Prostate gland (tissue), 2 donors: ENCODE measurements around the gene RNU6-1. TPM values are rescaled to one million over a fixed set of nuclear protein-coding genes. Genes with fewer than 3 reads are reported as not detected.

ENCODE experiments used
- DNase-seq: peaks from one replicate; pipeline ENCODE4 v3.0.0-alpha.2; 2019; ENCODE audit warnings: low spot score
- H3K27ac ChIP-seq, 2 donors: fragments of 200-600 bp; sonication (generic); 2 replicates each; pipeline ENCODE4 v1.5.1; 2017 to 2019
- H3K27me3 ChIP-seq: fragments of 200-600 bp; sonication (generic); replicated peaks from 2 replicates; pipeline ENCODE4 v1.5.1; 2019; ENCODE audit not compliant: insufficient read depth
- H3K36me3 ChIP-seq, 2 donors: fragments of 200-600 bp; sonication (generic); 1 replicate in 1 of 2; 2 replicates in 1 of 2; pipeline versions ENCODE4 v1.5.1 to v1.8.1; 2017 to 2019
- H3K4me1 ChIP-seq: fragments of 200-600 bp; sonication (generic); replicated peaks from 2 replicates; pipeline ENCODE4 v1.5.1; 2019
- H3K4me3 ChIP-seq, 2 donors: fragments of 200-600 bp; sonication (generic); 2 replicates each; pipeline ENCODE4 v1.5.1; 2017 to 2019
- H3K9me3 ChIP-seq: fragments of 200-600 bp; sonication (generic); 2 replicates; pipeline ENCODE4 v1.5.1; 2017
- POLR2A ChIP-seq: fragments of 450-650 bp; IDR thresholded peaks from one replicate; pipeline ENCODE4 v1.6.1; 2016; ENCODE audit warnings: antibody characterized with exemption, mild to moderate bottlenecking
- POLR2AphosphoS5 ChIP-seq: sonication (generic); formaldehyde crosslinking; IDR thresholded peaks from one replicate; pipeline ENCODE4 v1.6.1; 2017; ENCODE audit warnings: antibody characterized with exemption
- WGBS: methylation state at CpG from one replicate; pipeline ENCODE4 v1.1.5; 2018; 5-methylcytosine and 5-hydroxymethylcytosine counted together
- intact Hi-C: fragments of 100-400 bp; cut with DNase I; formaldehyde crosslinking; loops from one replicate; pipeline ENCODE4 v1.14.2; 2022
- small RNA-seq, 2 donors: library from RNA; depleted of rRNA; stranded (forward); fragments of <200 nt; gene quantifications; one replicate each; pipeline ENCODE3, GENCODE V24; 2016
- total RNA-seq, 2 donors: library from RNA; depleted of rRNA; stranded (reverse); fragments of >200 nt; gene quantifications; one replicate each; pipeline ENCODE4 v1.1.0, GENCODE V29; 2016
- TF ChIP-seq, protein P1 (sequence below), 4 experiments: fragments of 200-600 bp in 2 of 4; fragments of 450-650 bp in 2 of 4; sonication (generic) in 2 of 4; IDR thresholded peaks; 1 replicate in 3 of 4; 2 replicates in 1 of 4; pipeline ENCODE4 v1.5.1; 2016 to 2019; ENCODE audit warnings: antibody characterized with exemption in 4 of 4, mild to moderate bottlenecking in 2 of 4, moderate library complexity in 2 of 4

RNU6-1 gene
- total RNA-seq, 2 donors from 2014 or later, result not detected

DNA sequence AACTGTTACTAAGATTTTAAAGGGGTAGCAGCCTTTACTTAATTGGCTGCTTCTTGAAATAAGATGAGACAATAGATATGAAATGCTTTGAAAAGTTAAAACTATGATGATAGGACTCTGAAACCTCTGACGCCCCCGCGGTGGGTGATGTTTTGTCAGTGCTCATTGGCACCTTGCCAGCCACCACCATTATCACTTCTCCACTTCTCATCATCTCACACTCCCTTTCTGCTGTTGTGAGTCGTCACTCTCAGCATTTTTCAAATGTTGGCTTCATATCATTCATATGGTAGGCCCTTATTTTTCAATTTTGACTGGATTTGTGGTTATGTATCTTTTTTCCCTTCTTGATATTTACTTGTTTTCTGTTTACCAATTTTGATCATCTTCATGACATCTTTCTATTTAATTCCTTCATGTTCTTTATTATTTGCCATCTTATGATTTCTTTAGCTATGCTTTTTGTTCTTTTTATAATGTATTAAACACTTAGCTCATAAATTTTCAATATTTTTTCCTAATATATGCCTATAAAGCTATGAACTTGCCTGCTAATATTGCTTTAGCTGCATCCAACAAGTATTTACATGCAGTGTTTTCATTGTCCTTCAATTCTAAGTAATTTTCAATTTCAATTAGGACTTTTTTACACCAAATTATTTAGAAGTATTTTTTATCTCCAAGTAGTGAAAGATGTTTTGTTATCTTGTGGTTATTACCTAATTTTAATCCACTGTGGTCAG lies 44.8 kb downstream of the RNU6-1 start:
- Histone ChIP-seq H3K36me3 (no peaks in the 10 kb centered on the region), H3K27me3 (no peaks in the 10 kb centered on the region), H3K4me1 (no peaks in the 10 kb centered on the region), H3K4me3 (no peak overlapping the region), H3K27ac (no peak overlapping the region), H3K9me3 (no peaks in the 10 kb centered on the region)
- intact Hi-C loops, result no loop called here
- TF ChIP-seq, protein P1, sequence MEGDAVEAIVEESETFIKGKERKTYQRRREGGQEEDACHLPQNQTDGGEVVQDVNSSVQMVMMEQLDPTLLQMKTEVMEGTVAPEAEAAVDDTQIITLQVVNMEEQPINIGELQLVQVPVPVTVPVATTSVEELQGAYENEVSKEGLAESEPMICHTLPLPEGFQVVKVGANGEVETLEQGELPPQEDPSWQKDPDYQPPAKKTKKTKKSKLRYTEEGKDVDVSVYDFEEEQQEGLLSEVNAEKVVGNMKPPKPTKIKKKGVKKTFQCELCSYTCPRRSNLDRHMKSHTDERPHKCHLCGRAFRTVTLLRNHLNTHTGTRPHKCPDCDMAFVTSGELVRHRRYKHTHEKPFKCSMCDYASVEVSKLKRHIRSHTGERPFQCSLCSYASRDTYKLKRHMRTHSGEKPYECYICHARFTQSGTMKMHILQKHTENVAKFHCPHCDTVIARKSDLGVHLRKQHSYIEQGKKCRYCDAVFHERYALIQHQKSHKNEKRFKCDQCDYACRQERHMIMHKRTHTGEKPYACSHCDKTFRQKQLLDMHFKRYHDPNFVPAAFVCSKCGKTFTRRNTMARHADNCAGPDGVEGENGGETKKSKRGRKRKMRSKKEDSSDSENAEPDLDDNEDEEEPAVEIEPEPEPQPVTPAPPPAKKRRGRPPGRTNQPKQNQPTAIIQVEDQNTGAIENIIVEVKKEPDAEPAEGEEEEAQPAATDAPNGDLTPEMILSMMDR (IDR thresholded peaks at IDR 0.05), result no peak
- TF ChIP-seq POLR2AphosphoS5, result no peak
- TF ChIP-seq POLR2A, result no peak
- WGBS, result 83% methylated on average over 4 of the region's 4 CpGs
- DNase-seq, result no peak

DNA sequence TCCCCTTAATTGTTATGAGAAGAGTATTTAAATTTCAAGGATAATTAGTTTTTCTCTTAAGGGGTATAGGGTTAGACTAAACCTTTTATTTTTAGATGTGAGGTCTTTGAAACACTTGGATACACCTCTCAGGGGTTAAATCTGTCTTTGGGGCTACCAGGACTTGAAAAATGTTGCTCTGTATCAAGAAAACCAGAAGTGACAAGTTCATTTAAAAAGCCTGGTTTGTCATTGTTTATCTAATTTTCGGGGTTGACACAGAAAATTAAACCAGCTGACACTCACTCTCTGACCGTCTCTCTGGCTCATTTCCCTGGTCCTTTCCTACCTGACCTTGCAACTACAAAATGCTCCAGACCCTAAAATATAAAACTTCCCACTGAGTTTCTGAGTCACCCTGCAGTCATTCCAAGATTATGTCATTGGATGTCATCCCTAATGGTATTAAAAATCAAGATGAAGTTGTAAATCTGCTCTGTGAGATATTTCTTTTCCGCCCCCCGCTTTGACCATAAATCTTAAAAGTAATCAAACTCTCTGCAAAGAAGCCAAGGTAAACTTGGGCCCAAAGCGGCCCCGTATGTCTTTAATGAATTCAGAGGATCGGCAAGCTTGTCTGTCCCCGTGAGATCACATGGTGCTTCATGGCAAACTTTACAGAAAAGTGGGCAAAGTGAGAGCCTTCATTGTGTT lies 47.4 kb downstream of the RNU6-1 start:
- no peaks in the 10 kb centered on the region for H3K27me3 ChIP-seq
- no peaks in the 10 kb centered on the region for H3K9me3 ChIP-seq
- 26% methylated on average over 8 of the region's 8 CpGs for WGBS
- no peak overlapping the region for H3K27ac ChIP-seq
- TF ChIP-seq, protein P1 (IDR thresholded peaks at IDR 0.05), result no peak
- TF ChIP-seq POLR2A, result no peak
- peak; percentile 7 for TF ChIP-seq POLR2AphosphoS5
- H3K4me1 ChIP-seq, result no peaks in the 10 kb centered on the region
- no peaks in the 10 kb centered on the region for H3K36me3 ChIP-seq
- H3K4me3 ChIP-seq, result no peak overlapping the region
- intact Hi-C loops, result no loop called here
- no peak for DNase-seq

DNA sequence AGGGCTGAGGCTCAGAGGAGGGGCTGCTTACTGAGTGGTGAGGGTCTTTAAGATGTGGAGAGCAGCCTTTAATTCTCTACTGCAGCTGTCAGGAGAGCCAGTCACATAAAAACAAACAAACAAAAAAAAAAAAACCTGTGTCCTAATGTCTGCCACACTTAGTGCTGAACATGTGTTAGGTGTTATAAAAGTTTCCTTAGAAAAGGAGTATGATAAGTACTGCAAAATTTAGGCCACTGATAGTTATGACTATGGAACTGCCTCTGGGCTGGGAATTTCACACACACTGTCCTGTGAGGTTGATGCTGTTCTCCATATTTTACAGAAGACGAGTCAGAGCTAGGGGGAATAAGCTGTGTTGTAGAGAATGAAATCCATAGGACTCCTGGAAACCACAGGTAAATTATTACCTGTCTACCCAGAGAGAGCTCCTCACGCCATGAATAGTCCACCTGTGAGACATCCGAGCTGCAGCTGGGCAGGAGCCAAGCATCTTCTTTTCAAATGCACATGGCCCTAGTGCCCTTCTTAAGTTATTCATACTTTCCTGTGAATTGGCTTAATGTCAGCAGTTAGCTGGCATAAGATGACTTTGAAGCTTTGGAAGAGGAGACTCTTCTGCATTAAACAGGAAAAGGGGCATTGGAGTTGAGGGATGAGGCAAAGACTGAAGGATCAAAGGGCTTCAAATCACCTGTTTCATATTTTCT lies 49.1 kb downstream of the RNU6-1 start:
- H3K4me1 ChIP-seq, result no peaks in the 10 kb centered on the region
- H3K36me3 ChIP-seq, result no peaks in the 10 kb centered on the region
- no peaks in the 10 kb centered on the region for H3K9me3 ChIP-seq
- 94% methylated on average over 3 of the region's 3 CpGs for WGBS
- DNase-seq, result no peak
- TF ChIP-seq, protein P1 (IDR thresholded peaks at IDR 0.05), result no peak
- no peak for TF ChIP-seq POLR2AphosphoS5
- no peak for TF ChIP-seq POLR2A
- no peaks in the 10 kb centered on the region for H3K27me3 ChIP-seq
- H3K27ac ChIP-seq, result no peak overlapping the region
- intact Hi-C loops, result no loop called here
- no peak overlapping the region for H3K4me3 ChIP-seq

Small RNAs within 50 kb of the gene (small RNA-seq; reads per million reads assigned to genes)
- gene RNU6-1, result 0 reads per million in 2 donors

Other genes with a start within 250 kb of the RNU6-1 start
- gene SKOR1, start 14.5 kb downstream of the RNU6-1 start, total RNA-seq, result 1 to 10 TPM in 1 of 2 donors, under 1 TPM in 1; 0.59 to 1.7 TPM
- gene PIAS1, start 214.3 kb upstream of the RNU6-1 start, total RNA-seq, result 10 to 100 TPM; 40.9 to 58.4 TPM